Transverse colon (tissue), 3 donors: Measurements from ENCODE around the gene ANXA8L1.
"Not testable (repeated sequence)": the region's sequence is repeated elsewhere in the genome, so short reads cannot be mapped to it uniquely, and the experiment has no call there.

Experiments
- POLR2A ChIP-seq: fragments of 450-650 bp; IDR thresholded peaks from one replicate; pipeline ENCODE4 v1.6.1; 2016; ENCODE audit warnings: antibody characterized with exemption, mild to moderate bottlenecking, moderate library complexity
- TF ChIP-seq, protein P1 (sequence below), 5 experiments: fragments of 200-600 bp in 3 of 5; fragments of 450-650 bp in 2 of 5; sonication (generic) in 3 of 5; IDR thresholded peaks; 1 replicate in 2 of 5; 2 replicates in 3 of 5; pipeline ENCODE4 v1.5.1; 2016 to 2017; ENCODE audit warnings: antibody characterized with exemption in 5 of 5, inconsistent platforms in 3 of 5, mild to moderate bottlenecking in 2 of 5, moderate library complexity in 1 of 5

DNA sequence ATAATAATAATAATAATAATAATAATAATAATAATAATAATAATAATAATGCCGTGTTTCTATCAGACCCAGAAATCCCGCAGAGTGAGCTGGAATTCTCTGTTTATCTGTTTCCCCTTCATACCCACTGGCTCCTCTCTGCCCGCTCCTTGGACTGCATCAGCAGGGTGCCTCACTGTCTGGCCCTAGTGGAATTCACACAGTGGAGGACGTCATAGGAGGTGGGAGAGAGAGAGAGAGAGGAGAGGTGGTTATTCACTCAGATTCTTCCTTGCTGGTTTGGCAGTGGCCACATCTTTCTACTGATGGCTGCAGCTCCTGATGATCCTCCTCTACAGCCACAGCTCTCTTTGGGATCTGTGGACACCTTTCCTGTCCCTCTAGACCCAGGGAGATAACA lies 10.1 kb upstream of the ANXA8L1 start:
- TF ChIP-seq, protein P1, sequence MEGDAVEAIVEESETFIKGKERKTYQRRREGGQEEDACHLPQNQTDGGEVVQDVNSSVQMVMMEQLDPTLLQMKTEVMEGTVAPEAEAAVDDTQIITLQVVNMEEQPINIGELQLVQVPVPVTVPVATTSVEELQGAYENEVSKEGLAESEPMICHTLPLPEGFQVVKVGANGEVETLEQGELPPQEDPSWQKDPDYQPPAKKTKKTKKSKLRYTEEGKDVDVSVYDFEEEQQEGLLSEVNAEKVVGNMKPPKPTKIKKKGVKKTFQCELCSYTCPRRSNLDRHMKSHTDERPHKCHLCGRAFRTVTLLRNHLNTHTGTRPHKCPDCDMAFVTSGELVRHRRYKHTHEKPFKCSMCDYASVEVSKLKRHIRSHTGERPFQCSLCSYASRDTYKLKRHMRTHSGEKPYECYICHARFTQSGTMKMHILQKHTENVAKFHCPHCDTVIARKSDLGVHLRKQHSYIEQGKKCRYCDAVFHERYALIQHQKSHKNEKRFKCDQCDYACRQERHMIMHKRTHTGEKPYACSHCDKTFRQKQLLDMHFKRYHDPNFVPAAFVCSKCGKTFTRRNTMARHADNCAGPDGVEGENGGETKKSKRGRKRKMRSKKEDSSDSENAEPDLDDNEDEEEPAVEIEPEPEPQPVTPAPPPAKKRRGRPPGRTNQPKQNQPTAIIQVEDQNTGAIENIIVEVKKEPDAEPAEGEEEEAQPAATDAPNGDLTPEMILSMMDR (IDR thresholded peaks at IDR 0.05), result not testable (repeated sequence)
- TF ChIP-seq POLR2A, result not testable (repeated sequence)
